Muscle of leg (tissue), 11 donors: ENCODE data around the gene MSANTD3. TPM values are rescaled to one million over a fixed set of nuclear protein-coding genes. Genes with fewer than 3 reads are reported as not detected.
A peak's percentile ranks its signal among the peaks of the same experiment; 100 is the strongest.

Experiments
- DNase-seq: peaks from one replicate; pipeline ENCODE4 v3.0.0; 2013
- H3K27ac ChIP-seq: one replicate; pipeline ENCODE4 v1.5.1; 2013; ENCODE audit warnings: mild to moderate bottlenecking, low read length, control low read depth
- H3K27me3 ChIP-seq: one replicate; pipeline ENCODE4 v1.6.1; 2013; ENCODE audit warnings: low read length; ENCODE audit not compliant: control insufficient read depth, insufficient read depth
- H3K36me3 ChIP-seq: one replicate; pipeline ENCODE4 v1.6.1; 2013; ENCODE audit warnings: low read length; ENCODE audit not compliant: control insufficient read depth, insufficient read depth
- H3K4me1 ChIP-seq: one replicate; pipeline ENCODE4 v1.6.1; 2013; ENCODE audit warnings: low read length; ENCODE audit not compliant: control insufficient read depth, insufficient read depth
- H3K4me3 ChIP-seq: one replicate; pipeline ENCODE4 v1.5.1; 2013; ENCODE audit warnings: low read length, control low read depth
- H3K9me3 ChIP-seq: replicated peaks from 2 replicates; pipeline ENCODE4 v1.6.1; 2013; ENCODE audit warnings: low read depth, low read length; ENCODE audit not compliant: control insufficient read depth
- WGBS: methylation state at CpG from one replicate; pipeline ENCODE4 v1.1.5; 2013; ENCODE audit warnings: missing lambda C conversion rate; ENCODE audit not compliant: insufficient coverage; 5-methylcytosine and 5-hydroxymethylcytosine counted together
- polyA plus RNA-seq, 8 donors: library from polyadenylated mRNA; unstranded; fragments of 120-200 nt; gene quantifications; one replicate each; pipeline versions ENCODE4 v1.2.1 to v1.2.3, GENCODE V29; 2013; ENCODE audit warnings: inconsistent platforms in 1 of 8, low replicate concordance in 1 of 8; ENCODE audit not compliant: insufficient read length in 8 of 8, insufficient read depth in 1 of 8
- total RNA-seq: library from RNA; stranded (reverse); fragments of 120-200 nt; gene quantifications from one replicate; pipeline ENCODE4 v1.2.4, GENCODE V29; 2013

The MSANTD3 gene
- total and polyA plus RNA-seq, 9 donors, result 13.1 to 17.0 (median 15.0) TPM

DNA sequence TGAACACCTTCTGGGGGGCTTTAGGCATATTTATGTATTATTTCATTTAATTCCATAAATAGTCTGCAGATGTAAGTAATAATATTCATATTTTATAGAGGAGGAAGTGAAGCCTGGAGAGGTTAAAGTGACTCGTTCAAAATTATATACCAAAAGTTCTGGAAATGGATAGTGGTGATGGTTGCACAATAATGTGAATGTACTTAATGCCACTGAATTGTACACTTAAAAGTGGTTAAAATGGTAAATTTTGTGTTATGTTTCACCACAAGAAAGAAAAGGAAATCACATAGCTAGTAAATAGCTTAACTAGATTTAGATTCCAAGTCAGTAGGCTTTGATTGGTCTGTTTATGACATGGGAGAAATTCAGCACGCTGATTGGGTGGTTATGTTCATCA, 33.0 kb downstream of the MSANTD3 start:
- Histone ChIP-seq H3K27ac (no peak overlapping the region), H3K9me3 (no peaks in the 10 kb centered on the region), H3K36me3 (no peaks in the 10 kb centered on the region), H3K4me1 (no peaks in the 10 kb centered on the region), H3K27me3 (no peaks in the 10 kb centered on the region), H3K4me3 (no peak overlapping the region)
- WGBS, result 78% methylated on average over 1 of the region's 2 CpGs
- DNase-seq, result no peak

DNA sequence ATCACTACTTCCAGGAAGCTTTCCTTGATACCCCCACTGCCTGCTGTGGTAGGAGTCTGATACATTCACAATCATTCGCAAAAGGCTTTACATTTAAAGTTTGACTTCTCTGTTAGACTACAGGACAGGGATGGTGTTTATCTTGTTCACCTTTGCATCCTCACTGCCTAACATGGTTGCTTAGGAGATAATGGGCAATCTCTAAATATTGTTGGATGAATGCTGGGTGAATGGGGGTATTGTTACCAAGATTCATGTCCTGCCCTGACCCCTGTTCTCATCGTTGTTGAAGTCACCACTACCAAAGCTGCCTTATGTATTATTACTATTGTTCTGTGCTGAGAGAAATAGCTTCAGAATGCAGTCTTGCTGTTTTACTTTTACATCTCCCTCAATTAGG, 38.3 kb downstream of the MSANTD3 start:
- DNase-seq, result no peak
- Histone ChIP-seq H3K4me1 (no peaks in the 10 kb centered on the region), H3K36me3 (no peaks in the 10 kb centered on the region), H3K9me3 (no peaks in the 10 kb centered on the region), H3K27me3 (no peaks in the 10 kb centered on the region), H3K4me3 (no peak overlapping the region), H3K27ac (no peak overlapping the region)
- no CpG with 5 or more reads among the region's 2 CpGs for WGBS

DNA sequence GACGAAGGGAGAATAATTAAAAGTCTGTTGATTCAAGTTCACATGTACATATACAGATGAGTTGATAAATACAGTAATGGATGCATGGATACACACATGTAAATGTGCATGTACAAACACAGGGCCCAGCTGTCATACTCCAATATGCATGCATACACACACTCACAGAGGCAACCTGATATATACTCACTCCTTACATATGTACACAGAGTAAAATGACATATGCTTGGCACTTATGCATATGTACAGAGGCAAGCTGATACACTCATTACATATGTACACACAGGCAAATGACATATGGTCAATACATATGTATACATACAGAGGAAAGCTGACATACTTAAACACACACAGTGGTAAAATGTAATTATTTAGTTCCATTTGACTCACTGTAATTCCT, 38.8 kb downstream of the MSANTD3 start:
- Histone ChIP-seq H3K9me3 (no peaks in the 10 kb centered on the region), H3K27me3 (no peaks in the 10 kb centered on the region), H3K4me3 (no peak overlapping the region), H3K4me1 (no peaks in the 10 kb centered on the region), H3K36me3 (no peaks in the 10 kb centered on the region), H3K27ac (no peak overlapping the region)
- no CpG with 5 or more reads among the region's 1 CpG for WGBS
- DNase-seq, result no peak

DNA sequence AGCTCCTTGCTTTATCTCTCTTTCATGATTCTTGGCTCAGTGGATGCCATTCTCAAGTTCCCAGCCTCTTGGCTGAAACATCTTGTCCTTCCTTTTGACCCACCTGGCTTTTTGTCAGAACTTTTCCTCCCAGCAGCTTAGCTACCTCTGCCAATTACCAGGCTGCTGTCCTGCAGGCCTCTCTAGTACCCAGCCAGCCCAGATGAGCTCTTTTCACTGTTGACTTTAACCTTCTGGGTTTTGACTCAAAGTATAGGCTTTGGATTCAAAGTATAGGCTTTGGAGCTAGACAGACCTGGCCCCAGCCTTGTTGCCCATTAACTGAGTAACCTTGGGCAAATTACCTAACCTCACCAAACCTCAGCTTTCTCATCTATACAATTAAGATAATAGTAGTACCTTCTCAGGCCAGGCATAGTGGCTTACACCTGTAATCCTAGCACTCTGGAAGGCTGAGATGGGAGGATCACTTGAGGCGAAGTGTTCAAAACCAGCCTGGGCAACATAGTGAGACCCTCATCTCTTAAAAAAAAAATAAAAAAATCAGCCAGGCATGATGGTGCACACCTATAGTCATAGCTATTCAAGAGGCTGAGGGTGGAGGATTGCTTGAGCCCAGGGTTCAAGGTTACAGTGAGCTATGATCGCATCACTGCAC, 39.4 kb downstream of the MSANTD3 start:
- Histone ChIP-seq H3K27me3 (no peaks in the 10 kb centered on the region), H3K4me3 (no peak overlapping the region), H3K27ac (no peak overlapping the region), H3K9me3 (no peaks in the 10 kb centered on the region), H3K36me3 (no peaks in the 10 kb centered on the region), H3K4me1 (no peaks in the 10 kb centered on the region)
- no peak for DNase-seq
- WGBS, result no CpG with 5 or more reads among the region's 2 CpGs

GRCh38 chr9:100466829-100467221, 39.9 kb downstream of the MSANTD3 start:
- H3K27me3 ChIP-seq, result no peaks in the 10 kb centered on the region
- no peak overlapping the region for H3K27ac ChIP-seq
- H3K4me3 ChIP-seq, result no peak overlapping the region
- H3K36me3 ChIP-seq, result no peaks in the 10 kb centered on the region
- DNase-seq, result no peak
- H3K4me1 ChIP-seq, result no peaks in the 10 kb centered on the region
- no CpG with 5 or more reads among the region's 1 CpG for WGBS
- no peaks in the 10 kb centered on the region for H3K9me3 ChIP-seq

DNA sequence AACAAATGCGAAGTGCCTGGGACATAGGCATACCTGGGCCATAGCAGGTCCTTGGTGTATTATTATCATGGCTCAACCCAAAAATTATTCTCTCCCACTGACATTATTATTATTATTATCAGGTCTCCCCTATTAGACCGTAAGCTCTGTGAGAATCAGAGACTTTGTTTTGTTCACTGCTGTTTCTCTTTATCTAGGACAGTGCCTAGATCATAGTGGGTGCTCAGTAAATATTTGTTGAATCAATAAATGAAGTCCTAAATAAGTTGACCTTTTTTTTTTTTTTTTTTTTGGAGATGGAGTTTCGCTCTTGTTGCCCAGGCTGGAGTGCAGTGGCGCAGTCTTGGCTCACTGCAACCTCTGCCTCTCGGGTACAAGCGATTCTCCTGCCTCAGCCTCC, 41.1 kb downstream of the MSANTD3 start:
- WGBS, result 96% methylated on average over 3 of the region's 6 CpGs
- Histone ChIP-seq H3K27me3 (no peaks in the 10 kb centered on the region), H3K36me3 (no peaks in the 10 kb centered on the region), H3K4me1 (peaks cover 2% of the 10 kb centered on the region), H3K9me3 (no peaks in the 10 kb centered on the region), H3K27ac (no peak overlapping the region), H3K4me3 (no peak overlapping the region)
- DNase-seq, result no peak

DNA sequence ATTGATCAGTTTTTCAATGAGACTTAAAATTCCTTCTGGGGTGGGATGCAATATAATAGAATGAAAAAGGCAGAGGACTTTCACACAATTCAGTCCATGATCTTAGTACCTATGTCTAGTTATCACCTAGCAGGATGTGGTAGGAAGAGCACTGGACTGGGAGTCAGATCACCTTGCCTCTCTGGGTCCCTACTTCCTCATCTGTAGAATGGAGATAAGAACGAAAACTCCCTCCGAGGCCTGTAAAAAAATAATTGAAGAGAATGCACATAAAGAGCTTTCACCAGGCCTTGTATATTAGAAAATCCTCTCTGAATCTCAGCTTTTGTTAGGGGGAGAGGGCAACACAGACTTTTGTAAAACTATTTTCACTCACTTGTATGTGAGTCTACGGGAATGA, 45.3 kb downstream of the MSANTD3 start:
- no peak for DNase-seq
- no peak overlapping the region for H3K4me3 ChIP-seq

GRCh38 chr9:100472788-100473275, 45.9 kb downstream of the MSANTD3 start, which contains the start of gene TMEFF1:
Gene TMEFF1, plus strand, starts transcription at chr9:100473149. Its CDS starts 396 bp downstream, at chr9:100473545.
- Histone ChIP-seq H3K27ac (no peak within 1 kb of the TSS), H3K27me3 (no peaks in the 10 kb centered on the region), H3K36me3 (no peaks in the 10 kb centered on the region)

More for the DNA sequence above, 45.3 kb downstream of the MSANTD3 start:
- H3K4me1 ChIP-seq, result peaks cover 9% of the 10 kb centered on the region
- H3K9me3 ChIP-seq, result no peaks in the 10 kb centered on the region
- no CpG with 5 or more reads among the region's 3 CpGs for WGBS
- H3K36me3 ChIP-seq, result no peaks in the 10 kb centered on the region
- no peaks in the 10 kb centered on the region for H3K27me3 ChIP-seq
- H3K27ac ChIP-seq, result no peak overlapping the region

DNA sequence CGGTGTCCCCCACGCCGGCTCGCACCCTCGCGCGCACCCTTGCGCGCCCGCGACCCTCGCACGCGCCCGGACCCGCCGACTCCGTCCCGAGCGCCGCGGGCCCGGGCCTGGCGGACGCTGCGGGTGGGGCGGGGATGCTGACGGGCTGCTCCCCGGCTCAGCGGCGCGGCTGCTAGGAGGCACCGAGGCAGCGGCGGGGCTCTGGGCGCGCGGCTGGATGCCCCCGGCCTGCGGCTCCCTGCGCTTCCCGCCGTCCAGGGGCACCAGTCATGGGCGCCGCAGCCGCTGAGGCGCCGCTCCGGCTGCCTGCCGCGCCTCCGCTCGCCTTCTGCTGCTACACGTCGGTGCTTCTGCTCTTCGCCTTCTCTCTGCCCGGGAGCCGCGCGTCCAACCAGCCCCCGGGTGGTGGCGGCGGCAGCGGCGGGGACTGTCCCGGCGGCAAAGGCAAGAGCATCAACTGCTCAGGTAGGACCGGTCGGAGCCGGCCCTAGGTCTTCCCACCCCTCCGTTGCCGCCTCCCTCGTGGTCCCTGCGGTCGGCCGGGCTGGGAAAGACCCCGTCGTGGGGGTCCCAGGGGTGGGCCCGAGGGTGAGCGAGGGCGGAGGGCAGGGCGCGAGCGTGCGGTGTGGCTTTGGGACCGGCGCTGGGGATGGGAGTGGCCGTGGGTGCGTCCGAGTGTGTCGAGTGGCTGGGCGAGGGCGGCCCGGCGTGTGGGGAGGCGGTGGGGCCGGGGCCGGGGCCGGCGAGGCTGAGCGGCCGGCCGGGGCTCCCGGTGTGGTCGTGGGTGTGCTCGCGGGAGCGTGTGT, 46.5 kb downstream of the MSANTD3 start:
- no peaks in the 10 kb centered on the region for H3K36me3 ChIP-seq
- no peaks in the 10 kb centered on the region for H3K27me3 ChIP-seq
- peaks cover 9% of the 10 kb centered on the region for H3K4me1 ChIP-seq
- peak overlapping the region; percentile 58 for H3K4me3 ChIP-seq
- no peaks in the 10 kb centered on the region for H3K9me3 ChIP-seq
- no peak overlapping the region for H3K27ac ChIP-seq
- WGBS, result under 1% methylated on average over 107 of the region's 108 CpGs
- peak; percentile 47 for DNase-seq

More at GRCh38 chr9:100472788-100473275, 45.9 kb downstream of the MSANTD3 start, which contains the start of gene TMEFF1:
- WGBS, result 0% methylated on average over 46 of the region's 54 CpGs
- H3K9me3 ChIP-seq, result no peaks in the 10 kb centered on the region
- H3K4me3 ChIP-seq, result peak within 1 kb of the TSS; percentile 58
- peaks cover 9% of the 10 kb centered on the region for H3K4me1 ChIP-seq
- peak; percentile 75 for DNase-seq
